ENCODE measurements around the gene KATNB1.
"Not testable (repeated sequence)": the region's sequence is repeated elsewhere in the genome, so short reads cannot be mapped to it uniquely, and the experiment has no call there.

Gene KATNB1

DNA sequence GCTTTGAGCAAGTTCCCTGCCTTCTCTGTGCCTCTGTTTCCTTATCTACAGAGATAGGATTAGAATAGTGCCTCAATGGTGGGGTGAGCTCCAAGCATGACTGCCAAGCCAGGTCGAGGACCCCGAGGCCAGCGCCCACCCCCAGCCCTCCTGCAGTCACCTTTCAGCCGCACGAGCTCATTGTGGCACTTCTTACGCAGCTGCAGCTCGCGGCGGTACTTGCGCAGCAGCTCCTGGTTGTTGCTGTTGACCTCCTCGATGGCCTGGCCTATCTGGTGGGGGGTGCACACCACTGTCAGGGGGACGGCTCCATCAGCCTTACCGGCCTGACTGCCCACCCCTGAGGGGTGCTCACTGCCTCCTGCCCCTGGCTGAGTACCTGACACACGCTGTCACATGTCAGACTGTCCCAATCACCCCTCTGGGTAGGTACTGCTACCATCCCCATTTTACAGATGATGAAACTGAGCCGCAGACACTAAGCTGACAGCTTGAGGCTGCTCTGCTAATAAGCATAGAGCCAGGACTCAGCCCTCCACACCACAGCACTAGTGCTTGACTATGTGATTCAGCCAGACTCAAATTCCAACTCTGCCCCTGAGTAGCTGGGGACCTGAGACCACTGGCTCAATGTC lies 31.3 kb downstream of the KATNB1 start:
- H3K36me3 ChIP-seq (ENCODE audit: insufficient read depth, low read length) = no peaks in the 10 kb centered on the region; the same call in 1 of the 2 replicates
- no peaks in the 10 kb centered on the region for H3K9me3 ChIP-seq (ENCODE audit: control insufficient read depth, insufficient read depth, low read length)
- H3K4me1 ChIP-seq (ENCODE audit: insufficient read depth, low read length) = peaks cover 9% of the 10 kb centered on the region
- H3K9ac ChIP-seq (ENCODE audit: low read depth, low read length) = no peak overlapping the region

DNA sequence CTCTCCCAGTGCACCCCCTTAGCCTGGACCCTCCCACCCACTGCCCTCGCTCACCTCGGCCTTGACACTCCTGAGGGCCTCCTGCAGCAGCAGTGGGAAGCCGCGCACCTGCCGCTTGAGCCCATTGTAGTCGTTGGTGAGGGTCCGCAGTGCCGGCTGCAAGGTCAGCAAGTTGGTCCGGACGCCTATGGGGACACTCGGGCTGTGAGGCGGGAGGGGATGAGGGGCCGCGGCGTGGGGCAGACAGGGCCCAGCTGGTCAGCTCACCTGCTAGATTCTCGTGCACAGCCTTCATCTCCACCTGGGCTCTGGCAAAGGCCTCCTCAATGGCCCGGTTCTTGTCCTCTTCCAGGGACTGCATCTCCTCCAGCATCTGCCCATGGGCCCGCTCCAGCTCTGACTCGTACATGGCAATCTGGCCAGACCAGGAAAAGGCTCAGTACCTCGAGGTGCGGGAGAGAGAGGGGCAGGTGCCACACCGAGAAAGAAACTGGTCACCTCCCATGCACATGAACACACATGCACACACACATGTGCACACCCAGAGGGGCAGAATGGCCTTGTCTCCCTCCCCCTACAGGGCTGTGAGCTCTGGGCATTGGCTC lies 34.1 kb downstream of the KATNB1 start:
- H3K4me1 ChIP-seq (ENCODE audit: insufficient read depth, low read length) = peaks cover 16% of the 10 kb centered on the region
- no peak overlapping the region for H3K9ac ChIP-seq (ENCODE audit: low read depth, low read length)
- no peaks in the 10 kb centered on the region for H3K9me3 ChIP-seq (ENCODE audit: control insufficient read depth, insufficient read depth, low read length)
- H3K36me3 ChIP-seq (ENCODE audit: insufficient read depth, low read length) = no peaks in the 10 kb centered on the region; the same call in 1 of the 2 replicates

DNA sequence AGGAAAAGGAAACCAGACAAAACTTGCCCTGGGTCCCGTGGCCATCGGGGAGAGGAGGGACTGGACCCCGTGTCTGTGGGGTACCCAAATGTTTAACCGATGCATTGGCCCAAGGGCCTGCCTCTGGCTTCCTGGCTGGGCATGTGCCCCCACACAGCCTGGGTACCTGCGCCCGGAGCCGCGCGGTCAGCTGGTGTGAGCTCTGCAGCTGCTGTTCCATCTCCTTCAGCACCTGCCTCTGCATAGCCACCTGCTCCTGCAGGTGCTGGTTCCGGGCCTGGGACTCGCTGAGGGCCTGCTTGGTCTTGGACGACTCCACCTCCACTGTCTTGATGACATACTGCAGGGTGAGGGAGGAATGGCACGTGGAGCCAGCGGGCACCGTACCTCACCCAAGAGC lies 34.8 kb downstream of the KATNB1 start:
- Histone ChIP-seq H3K36me3 (ENCODE audit: insufficient read depth, low read length) (no peaks in the 10 kb centered on the region; the same call in 1 of the 2 replicates), H3K9me3 (ENCODE audit: control insufficient read depth, insufficient read depth, low read length) (no peaks in the 10 kb centered on the region), H3K4me1 (ENCODE audit: insufficient read depth, low read length) (peaks cover 20% of the 10 kb centered on the region), H3K9ac (ENCODE audit: low read depth, low read length) (no peak overlapping the region)

DNA sequence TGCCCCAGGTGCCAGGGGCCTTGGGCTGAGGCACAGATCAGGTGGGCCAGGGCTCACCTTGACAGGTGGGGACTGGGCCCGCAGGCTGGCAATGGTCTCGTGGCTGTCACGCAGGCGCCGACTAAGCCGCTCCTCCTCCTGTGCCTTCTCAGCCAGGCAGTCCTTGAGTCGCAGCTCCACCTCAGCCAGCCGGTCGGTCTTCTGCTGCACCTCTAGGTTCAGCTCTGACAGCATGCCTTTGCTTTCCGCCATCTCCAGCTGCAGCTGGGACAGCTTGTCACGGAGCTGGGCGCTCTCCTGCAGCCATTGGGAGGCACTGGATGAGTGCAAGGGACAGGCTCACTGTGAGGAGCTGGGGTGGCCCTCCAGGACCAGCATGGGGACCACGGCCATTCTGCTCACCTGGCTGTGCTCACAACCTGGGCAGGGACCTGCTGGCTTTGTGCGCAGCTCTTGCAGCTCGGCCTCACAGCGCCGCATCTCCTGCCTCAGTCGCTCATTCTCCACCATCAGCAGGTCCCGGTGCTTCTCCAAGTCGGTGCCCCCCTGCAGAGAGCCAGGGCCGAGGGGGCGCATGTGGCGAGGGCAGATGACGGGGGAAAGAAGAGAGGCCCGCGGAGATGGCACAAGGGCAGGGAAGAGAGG lies 35.7 kb downstream of the KATNB1 start:
- Histone ChIP-seq H3K4me1 (ENCODE audit: insufficient read depth, low read length) (peaks cover 21% of the 10 kb centered on the region), H3K36me3 (ENCODE audit: insufficient read depth, low read length) (no peaks in the 10 kb centered on the region; the same call in 1 of the 2 replicates), H3K9ac (ENCODE audit: low read depth, low read length) (no peak overlapping the region), H3K9me3 (ENCODE audit: control insufficient read depth, insufficient read depth, low read length) (no peaks in the 10 kb centered on the region)

DNA sequence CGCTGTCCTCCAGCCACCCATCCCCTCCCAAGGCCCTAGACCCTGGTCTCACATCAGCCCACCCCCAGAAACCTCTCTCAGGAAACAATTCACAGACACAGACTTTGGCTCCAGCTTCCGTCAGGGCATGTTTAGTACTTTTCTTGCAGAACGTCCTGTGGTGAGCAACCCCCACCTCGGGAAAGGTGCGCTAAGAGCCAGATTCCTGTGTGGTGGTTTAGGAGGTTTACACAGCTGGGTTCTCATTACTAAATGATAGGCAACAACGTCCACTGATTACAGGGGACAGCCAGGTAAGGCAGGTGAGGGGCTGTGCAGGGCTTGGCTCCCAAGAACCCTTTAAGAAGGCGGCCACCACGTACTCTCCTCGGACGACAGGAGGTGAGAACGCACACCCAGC lies 37.4 kb downstream of the KATNB1 start:
- Histone ChIP-seq H3K4me1 (ENCODE audit: insufficient read depth, low read length) (peaks cover 25% of the 10 kb centered on the region), H3K36me3 (ENCODE audit: insufficient read depth, low read length) (no peaks in the 10 kb centered on the region; the same call in 1 of the 2 replicates), H3K9ac (ENCODE audit: low read depth, low read length) (no peak overlapping the region), H3K9me3 (ENCODE audit: control insufficient read depth, insufficient read depth, low read length) (no peaks in the 10 kb centered on the region)

DNA sequence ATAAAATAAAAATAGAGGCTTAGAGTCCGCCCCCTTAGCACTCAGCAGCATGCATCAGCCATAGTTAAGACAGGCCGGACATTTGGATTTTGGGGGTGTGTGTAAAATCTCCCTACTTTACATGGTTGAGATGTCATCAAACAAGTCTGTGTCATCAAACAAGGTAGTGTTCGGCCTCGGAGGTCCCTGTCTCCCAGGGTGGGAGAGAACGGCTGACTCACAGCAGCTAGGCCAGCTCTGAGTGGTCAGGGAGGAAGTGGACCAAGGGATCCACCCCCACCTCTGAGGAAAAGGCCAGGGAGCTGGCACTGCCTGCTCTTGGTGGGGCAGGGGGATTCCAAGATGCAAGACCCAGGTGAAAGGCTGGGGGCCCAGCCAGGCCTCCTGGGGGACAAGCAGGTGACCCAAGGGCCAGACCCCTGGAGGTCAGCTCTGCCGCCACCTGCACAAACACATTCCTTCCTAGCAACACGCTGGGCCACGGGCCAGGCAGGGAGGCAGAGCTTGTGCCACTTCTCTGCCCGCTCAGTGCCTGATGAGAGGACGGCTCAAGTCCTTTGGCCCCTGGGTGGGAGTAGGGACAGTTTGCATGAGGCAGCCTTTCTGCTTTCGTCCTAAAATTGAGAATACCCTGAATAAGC lies 38.2 kb downstream of the KATNB1 start:
- Histone ChIP-seq H3K9ac (ENCODE audit: low read depth, low read length) (no peak overlapping the region), H3K4me1 (ENCODE audit: insufficient read depth, low read length) (peaks cover 25% of the 10 kb centered on the region), H3K9me3 (ENCODE audit: control insufficient read depth, insufficient read depth, low read length) (no peaks in the 10 kb centered on the region), H3K36me3 (ENCODE audit: insufficient read depth, low read length) (no peaks in the 10 kb centered on the region; the same call in 1 of the 2 replicates)

DNA sequence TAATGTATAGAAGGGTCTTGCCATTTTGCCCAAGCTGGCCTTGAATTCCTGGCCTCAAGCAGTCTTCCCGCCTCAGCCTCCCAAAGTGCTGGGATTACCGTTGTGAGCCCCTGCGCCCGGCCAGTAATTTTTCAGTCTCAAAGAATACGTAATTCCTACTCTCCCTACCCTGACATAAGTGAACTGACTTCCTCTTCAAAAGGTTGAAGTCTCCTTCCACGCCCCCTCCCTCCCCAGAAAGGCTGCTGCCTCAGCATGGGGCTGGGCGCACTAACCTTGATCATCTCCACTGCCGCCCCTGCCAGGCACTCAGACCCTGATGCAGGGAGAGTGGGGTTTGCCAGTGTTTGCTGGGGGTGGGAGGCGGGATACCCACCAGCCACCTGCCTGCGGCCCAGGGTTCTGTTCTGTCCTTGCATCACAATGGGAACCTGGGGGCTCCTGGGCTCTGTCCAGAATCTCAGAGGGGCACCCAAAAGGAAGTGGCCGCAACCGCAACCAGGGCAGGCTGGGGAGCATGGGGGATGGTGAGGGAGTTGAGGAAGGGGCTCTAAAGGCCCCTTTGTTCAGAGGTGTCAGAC lies 39.2 kb downstream of the KATNB1 start:
- no peaks in the 10 kb centered on the region; the same call in 1 of the 2 replicates for H3K36me3 ChIP-seq (ENCODE audit: insufficient read depth, low read length)
- H3K9me3 ChIP-seq (ENCODE audit: control insufficient read depth, insufficient read depth, low read length) = no peaks in the 10 kb centered on the region
- H3K9ac ChIP-seq (ENCODE audit: low read depth, low read length) = no peak overlapping the region
- H3K4me1 ChIP-seq (ENCODE audit: insufficient read depth, low read length) = peaks cover 25% of the 10 kb centered on the region

DNA sequence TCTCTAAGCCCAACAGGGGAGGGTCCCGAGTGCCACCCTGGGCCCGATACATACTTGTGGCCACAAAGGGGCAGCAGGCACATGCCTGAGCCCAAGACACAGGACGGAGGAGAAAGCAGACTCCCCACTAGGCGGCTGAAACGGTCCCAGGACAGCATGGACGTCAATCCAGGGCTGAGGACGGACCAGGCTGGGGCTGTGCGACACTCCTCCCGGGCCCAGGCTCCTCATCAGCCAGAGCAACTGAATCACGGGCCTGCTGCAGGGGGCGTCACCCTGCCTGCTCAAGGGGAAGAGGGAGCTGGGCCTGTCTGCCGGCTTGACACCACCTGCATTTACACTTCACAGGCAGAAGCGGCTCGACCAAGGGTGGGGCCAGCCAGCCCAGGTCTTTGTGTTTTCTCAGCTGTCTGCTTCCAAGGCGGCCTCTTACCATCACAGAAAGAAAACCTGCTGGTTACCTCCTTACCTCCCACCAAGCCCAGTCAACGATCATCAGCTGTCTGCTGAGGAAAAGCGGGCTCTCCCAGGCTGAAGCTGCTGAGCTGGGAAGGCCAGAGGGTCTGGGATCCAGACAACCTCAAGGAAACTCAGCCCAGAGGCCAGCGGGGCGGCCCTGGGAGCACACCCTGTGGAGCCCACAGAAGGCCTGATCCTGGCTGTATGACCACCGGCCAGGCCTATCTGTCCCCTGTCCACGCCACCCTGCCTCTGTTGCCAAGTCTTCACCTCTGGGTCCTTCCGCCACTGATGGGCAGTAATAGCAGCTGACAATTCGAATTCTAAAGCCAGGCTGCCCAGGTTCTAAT lies 40.3 kb downstream of the KATNB1 start:
- no peaks in the 10 kb centered on the region for H3K9me3 ChIP-seq (ENCODE audit: control insufficient read depth, insufficient read depth, low read length)
- H3K4me1 ChIP-seq (ENCODE audit: insufficient read depth, low read length) = peaks cover 25% of the 10 kb centered on the region
- H3K9ac ChIP-seq (ENCODE audit: low read depth, low read length) = no peak overlapping the region
- no peaks in the 10 kb centered on the region for H3K36me3 ChIP-seq (ENCODE audit: insufficient read depth, low read length)

DNA sequence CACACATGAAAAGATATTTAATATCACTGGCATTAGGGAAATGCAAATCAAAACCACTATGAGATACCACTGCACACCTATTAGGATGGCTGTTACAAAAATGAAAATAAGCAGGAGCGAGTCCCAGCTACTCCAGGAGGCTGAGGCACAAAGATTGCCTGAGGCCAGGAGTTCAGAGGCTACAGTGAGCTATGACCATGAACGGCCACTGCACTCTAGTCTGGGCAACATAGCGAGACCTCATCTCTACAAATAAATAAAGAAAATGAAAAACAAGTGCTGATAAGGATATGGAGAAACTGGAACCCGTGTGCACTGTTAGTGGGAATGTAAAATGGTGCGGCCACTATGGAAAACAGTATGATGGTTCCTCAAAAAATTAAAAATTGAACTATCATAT lies 43.1 kb downstream of the KATNB1 start:
- no peaks in the 10 kb centered on the region for H3K9me3 ChIP-seq (ENCODE audit: control insufficient read depth, insufficient read depth, low read length)
- no peaks in the 10 kb centered on the region for H3K36me3 ChIP-seq (ENCODE audit: insufficient read depth, low read length)
- no peak overlapping the region for H3K9ac ChIP-seq (ENCODE audit: low read depth, low read length)
- H3K4me1 ChIP-seq (ENCODE audit: insufficient read depth, low read length) = peaks cover 31% of the 10 kb centered on the region

DNA sequence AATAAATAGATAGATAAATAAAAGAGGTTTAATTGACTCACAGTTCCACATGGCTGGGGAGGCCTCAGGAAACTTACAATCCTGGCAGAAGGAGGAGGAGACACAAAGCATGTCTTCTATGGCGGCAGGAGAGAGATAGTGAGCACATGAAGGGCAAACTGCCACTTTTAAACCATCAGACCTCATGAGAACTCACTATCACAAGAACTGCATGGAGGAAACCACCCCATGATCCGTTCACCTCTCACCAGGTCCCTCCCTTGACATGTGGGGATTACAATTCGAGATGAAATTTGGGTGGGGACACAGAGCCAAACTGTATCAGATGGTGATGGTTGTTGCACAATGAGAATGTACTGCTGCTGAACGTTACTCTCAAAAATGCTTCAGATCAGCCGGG lies 44.3 kb downstream of the KATNB1 start:
- H3K9ac ChIP-seq (ENCODE audit: low read depth, low read length); H3K36me3 ChIP-seq (ENCODE audit: insufficient read depth, low read length); H3K9me3 ChIP-seq (ENCODE audit: control insufficient read depth, insufficient read depth, low read length): not testable (repeated sequence)
- H3K4me1 ChIP-seq (ENCODE audit: insufficient read depth, low read length) = peaks cover 21% of the 10 kb centered on the region

DNA sequence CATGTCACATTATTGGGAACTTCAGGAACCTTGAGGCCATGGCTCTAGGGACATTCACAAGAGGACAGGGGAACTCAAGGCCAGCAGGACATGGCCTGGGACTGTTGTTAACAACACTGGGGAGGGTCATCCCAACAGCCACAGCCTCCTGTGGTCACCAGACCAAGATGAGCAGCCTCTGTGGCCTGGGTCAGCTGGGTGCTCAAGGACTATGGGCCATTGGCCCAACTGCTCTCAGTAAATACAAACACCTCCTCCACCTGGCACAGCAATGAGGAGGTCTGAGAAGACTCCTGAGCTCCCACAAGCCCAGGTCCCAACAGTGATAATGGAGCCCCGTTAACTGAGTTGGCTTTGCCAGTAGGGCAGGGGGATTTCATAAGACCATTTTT lies 45.8 kb downstream of the KATNB1 start:
- Histone ChIP-seq H3K36me3 (ENCODE audit: insufficient read depth, low read length) (no peaks in the 10 kb centered on the region), H3K9ac (ENCODE audit: low read depth, low read length) (no peak overlapping the region), H3K4me1 (ENCODE audit: insufficient read depth, low read length) (peaks cover 11% of the 10 kb centered on the region)

DNA sequence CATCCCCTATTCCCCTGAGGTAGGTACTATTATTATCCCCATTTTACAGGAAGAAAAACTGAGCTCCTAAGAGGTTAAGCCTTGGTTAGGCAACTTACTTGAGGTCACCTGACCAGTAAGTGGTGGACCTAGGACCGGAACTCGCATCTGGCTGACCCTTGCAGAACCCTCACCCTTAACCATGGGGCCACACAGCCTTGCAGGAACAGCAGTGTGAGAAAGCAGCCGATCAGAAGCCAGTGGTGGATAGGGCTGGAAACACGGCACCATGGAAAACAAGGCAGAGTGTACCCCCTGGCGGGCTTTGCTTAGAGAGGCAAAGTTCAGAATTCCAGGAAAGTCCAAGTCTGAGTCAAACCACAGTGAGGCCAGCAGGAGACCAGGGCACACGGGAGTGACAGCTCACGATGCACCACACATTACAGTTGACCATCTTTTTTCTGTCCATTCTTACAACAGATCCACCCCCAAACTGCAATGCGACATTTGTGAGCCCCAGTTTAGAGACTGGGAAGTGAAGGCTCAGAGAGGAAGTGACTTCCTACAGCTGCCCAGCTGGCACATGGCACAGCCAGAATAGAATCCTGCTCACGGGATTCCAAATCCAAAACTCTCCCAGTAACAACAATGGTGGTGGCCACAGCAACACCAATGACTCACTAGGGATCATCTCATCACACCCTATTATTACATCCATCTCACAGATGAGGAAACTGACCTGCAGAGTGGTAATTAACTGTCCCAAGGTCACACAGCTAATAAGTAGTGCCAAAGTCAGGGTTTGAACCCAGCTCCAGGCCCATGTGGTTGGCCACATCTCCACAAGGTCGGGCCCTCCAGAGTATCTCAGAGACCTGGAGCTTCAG lies 46.4 kb downstream of the KATNB1 start:
- Histone ChIP-seq H3K9ac (ENCODE audit: low read depth, low read length) (no peak overlapping the region), H3K9me3 (ENCODE audit: control insufficient read depth, insufficient read depth, low read length) (no peaks in the 10 kb centered on the region), H3K36me3 (ENCODE audit: insufficient read depth, low read length) (no peaks in the 10 kb centered on the region), H3K4me1 (ENCODE audit: insufficient read depth, low read length) (peaks cover 8% of the 10 kb centered on the region)

More for the DNA sequence above, 45.8 kb downstream of the KATNB1 start:
- no peaks in the 10 kb centered on the region for H3K9me3 ChIP-seq (ENCODE audit: control insufficient read depth, insufficient read depth, low read length)

DNA sequence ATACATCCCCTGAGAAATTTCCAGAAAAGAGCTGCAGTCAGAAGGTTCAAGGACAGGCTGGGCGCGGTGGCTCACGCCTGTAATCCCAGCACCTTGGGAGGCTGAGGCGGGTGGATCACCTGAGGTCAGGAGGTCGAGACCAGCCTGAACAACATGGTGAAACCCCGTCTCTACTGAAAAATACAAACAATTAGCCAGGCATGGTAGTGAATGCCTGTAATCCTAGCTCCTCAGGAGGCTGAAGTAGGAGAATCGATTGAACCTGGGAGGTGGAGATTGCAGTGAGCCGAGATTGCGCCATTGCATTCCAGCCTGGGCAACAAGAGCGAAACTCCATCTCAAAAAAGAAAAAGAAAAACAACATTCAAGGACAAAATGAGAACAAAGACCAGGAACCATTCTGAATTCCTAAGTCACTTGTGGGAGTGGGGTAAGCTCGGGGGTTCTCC lies 47.1 kb downstream of the KATNB1 start:
- H3K36me3 ChIP-seq (ENCODE audit: insufficient read depth, low read length); H3K4me1 ChIP-seq (ENCODE audit: insufficient read depth, low read length); H3K9me3 ChIP-seq (ENCODE audit: control insufficient read depth, insufficient read depth, low read length); H3K9ac ChIP-seq (ENCODE audit: low read depth, low read length): not testable (repeated sequence)
